GM15510 (cell line): ENCODE measurements around the gene ITSN2.

Source experiments
- POLR2A ChIP-seq: IDR thresholded peaks from 3 replicates; pipeline ENCODE4 v1.6.1; 2011; ENCODE audit warnings: borderline replicate concordance; ENCODE audit not compliant: insufficient read length; ENCODE audit errors: extremely low read depth

Gene ITSN2

DNA sequence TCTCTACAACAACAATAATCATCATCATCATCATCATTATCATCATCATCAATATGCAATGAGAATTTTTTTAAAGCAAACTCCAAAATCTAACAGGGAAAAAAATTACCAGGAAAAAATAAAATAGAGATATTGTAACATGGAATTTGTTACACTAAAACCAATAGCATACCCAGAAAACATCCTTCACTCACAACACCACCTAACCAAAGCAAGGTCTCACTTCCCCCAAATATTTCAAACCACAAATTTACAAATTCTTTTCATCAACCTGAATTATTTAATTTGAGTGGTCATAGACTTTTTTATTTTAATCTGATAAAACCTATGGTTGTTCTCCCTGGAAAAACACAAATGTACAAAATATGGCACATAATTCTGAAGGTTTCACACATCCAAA, 11.2 kb downstream of the ITSN2 start:
- no peak for TF ChIP-seq POLR2A

DNA sequence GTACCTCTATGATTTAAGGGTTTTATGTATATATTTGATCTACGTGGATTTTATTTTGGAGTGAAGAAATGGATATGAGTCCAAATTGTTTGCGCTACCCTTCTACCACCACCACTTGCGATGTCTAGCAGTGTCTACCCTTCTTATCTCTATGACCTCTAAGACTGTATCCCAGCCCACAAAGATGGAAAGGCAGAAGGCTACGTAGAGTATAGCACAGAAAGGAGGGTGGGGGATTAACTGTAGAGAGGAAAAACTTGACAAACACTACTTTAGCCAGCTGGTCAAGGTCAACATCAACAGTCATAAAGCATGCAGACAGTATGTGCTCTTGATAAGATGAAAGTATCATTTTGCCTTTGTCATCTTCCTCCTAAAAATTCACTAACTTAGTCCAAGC, 14.4 kb downstream of the ITSN2 start:
- TF ChIP-seq POLR2A: no peak

GRCh38 chr2:24343225-24343882, 17.0 kb downstream of the ITSN2 start:
- TF ChIP-seq POLR2A: no peak

DNA sequence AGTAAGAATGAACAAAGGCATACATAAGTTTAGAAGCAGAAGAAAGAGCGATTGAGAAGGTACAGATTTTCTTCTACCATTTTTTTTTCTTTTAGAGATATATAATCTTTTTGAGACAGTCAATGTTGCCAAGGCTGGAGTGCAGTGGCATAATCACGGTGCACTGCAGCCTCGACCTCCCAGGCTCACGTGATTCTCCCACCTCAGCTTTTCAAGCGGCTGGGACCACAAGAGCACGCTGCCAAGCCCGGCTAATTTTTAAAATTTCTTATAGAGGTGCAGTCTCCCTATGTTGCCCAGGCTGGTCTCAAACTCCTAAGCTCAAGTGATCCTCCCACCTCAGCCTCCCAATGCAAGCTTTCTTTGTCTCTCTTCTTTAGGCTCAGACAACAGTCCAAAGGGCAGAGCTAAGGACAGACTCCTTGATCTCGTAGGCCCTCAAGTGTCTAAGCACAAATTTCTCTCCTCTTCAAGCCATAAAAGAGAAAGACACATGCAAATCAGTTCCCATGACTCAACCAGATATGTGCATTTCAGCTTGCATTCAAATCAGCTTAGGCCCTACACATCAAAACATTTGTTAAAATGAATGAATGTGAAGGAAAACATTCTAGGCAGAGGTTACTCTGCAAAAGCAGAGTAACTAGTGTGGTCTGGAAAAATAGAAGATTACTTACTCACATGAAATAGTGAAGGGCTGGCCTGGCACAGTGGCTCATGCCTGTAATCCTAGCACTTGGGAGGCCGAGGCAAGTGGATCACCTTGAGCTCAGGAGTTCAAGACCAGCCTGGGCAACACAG, 18.0 kb downstream of the ITSN2 start:
- TF ChIP-seq POLR2A: no peak

GRCh38 chr2:24339856-24340262, 20.5 kb downstream of the ITSN2 start:
- TF ChIP-seq POLR2A: no peak

DNA sequence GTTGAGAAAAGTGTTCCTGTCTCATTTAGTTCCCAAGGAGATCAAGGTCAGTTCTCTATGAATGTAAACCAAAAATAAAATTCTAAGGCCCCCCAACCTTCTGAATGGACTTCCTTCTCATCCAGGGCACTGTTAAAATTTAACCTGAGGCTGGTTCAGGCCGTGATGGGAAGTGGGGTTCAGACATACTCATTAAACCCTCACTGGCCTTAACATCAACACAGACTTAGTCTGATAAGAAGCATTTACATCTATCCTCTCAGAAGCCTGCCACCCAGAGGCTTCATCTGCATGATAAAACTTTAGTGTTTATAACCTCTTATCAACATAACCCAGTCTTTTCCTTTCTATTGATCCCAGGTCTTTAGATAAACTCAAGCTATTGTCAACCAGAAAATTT, 22.4 kb downstream of the ITSN2 start:
- no peak for TF ChIP-seq POLR2A

DNA sequence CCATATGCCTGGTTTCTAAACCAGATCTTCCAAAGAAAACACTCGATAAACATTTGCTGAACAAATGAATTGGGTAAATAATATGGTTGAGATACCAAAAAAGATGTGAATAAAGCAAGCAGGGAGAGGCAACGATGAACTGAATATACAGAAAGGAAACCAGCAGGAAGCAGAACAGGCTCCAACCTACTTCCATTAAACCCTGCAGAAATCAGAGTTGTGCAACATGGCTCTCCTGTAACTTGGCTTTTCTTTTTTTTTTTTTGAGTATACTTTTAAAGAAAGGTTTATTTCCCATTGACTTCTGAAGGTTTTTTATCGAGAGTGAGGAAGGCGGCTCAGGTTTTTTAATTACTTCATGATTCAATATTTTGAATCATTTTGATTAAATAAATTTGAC, 23.5 kb downstream of the ITSN2 start:
- TF ChIP-seq POLR2A: no peak

- no peak for TF ChIP-seq POLR2A
These were observed 26.1 kb downstream of the ITSN2 start for GRCh38 chr2:24334245-24334633.

DNA sequence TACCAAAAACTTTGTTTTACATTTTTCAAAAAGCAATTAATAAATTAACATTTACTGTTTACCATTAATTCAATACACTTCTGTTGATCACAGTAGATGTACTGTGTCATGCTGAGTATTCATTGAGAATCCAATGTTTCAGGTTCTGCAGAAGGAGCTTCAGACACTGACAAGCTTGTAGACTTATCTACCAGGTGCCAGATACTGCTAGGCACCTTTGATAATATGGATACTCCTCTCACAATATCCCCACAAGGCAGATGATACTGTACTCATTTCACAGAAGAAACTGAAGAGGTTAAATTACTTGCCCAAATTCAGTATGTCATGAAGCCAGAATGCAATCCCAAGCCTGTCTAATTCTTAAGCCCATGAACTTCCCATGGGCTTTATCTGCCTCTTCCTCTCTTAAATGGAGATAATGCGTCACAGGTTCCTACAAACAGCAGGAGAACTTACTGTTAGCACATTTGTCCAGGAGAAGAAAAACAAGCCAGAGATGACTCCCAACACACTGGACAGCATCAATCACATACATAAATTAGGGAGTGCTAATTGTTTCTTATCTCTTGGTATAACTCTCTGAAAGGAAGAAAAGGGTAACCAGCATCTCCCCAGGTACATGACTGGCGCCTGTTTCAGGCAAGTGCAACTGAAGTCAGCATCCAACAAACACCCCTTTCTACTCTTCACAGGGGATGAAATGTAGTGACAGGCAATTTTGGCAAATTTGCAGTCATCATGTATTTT, 27.4 kb downstream of the ITSN2 start:
- TF ChIP-seq POLR2A: no peak

- TF ChIP-seq POLR2A: no peak
These were observed 30.2 kb downstream of the ITSN2 start for GRCh38 chr2:24330161-24330560.

- no peak for TF ChIP-seq POLR2A
These were observed 30.6 kb downstream of the ITSN2 start for GRCh38 chr2:24329700-24330099.

- no peak for TF ChIP-seq POLR2A
These were observed 32.3 kb downstream of the ITSN2 start for GRCh38 chr2:24328010-24328409.

DNA sequence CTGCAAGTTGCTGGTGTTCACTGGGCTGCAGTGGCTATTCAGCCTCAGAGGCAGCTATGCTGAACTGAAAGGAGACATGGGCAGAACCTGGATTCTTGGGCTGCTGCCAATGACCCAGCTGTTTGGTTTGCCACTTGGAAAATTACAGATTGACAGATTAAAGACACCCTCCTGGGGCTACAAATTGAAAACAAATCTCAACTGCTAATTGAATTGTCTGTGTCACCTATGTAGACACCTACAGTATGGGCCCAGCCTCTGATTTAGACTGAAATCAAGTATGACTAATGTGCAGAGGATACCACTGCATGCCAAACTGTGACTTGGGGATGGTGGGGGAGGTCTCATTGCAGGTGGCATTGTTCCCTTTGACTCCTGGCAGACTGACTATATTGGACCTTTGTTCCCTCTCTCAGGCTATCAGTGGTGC, 42.8 kb downstream of the ITSN2 start:
- TF ChIP-seq POLR2A: no peak

GRCh38 chr2:24315669-24316068, 44.7 kb downstream of the ITSN2 start:
- no peak for TF ChIP-seq POLR2A
